Nephron progenitor cell (in vitro differentiated cells): ENCODE results near the gene IDE.

Source experiments
- DNase-seq: peaks from one replicate; pipeline ENCODE4 v3.0.0; 2021
- H3K27ac Mint-ChIP-seq: 2 replicates; pipeline ENCODE4 v1.8.0; 2021; ENCODE audit warnings: mild to moderate bottlenecking, moderate library complexity, mixed read lengths
- H3K27me3 Mint-ChIP-seq: 2 replicates; pipeline ENCODE4 v1.8.0; 2021; ENCODE audit warnings: mild to moderate bottlenecking, low read depth, mixed read lengths; ENCODE audit not compliant: poor library complexity
- H3K36me3 Mint-ChIP-seq: 2 replicates; pipeline ENCODE4 v1.8.0; 2021; ENCODE audit warnings: low read depth, mixed read lengths
- H3K4me1 Mint-ChIP-seq: 2 replicates; pipeline ENCODE4 v1.8.0; 2021; ENCODE audit warnings: mixed read lengths
- H3K4me3 Mint-ChIP-seq: 2 replicates; pipeline ENCODE4 v1.8.0; 2021; ENCODE audit warnings: mild to moderate bottlenecking, moderate library complexity, mixed read lengths
- H3K9me3 Mint-ChIP-seq: 2 replicates; pipeline ENCODE4 v1.8.0; 2021; ENCODE audit warnings: mild to moderate bottlenecking, moderate library complexity, mixed read lengths
- CTCF ChIP-seq: fragments of 200-600 bp; sonication (generic); IDR thresholded peaks from 2 replicates; pipeline ENCODE4 v1.5.0; 2021; ENCODE audit warnings: antibody characterized with exemption

IDE gene

GRCh38 chr10:92492748-92493240 lies 81.1 kb downstream of the IDE start:
- Mint-ChIP-seq H3K4me1 (no peaks in the 10 kb centered on the region), H3K27me3 (peaks cover 4% of the 10 kb centered on the region), H3K4me3 (no peak overlapping the region), H3K9me3 (no peaks in the 10 kb centered on the region), H3K36me3 (peaks cover 60% of the 10 kb centered on the region), H3K27ac (peak overlapping the region; percentile 4)
- no peak for TF ChIP-seq CTCF
- DNase-seq, result no peak

DNA sequence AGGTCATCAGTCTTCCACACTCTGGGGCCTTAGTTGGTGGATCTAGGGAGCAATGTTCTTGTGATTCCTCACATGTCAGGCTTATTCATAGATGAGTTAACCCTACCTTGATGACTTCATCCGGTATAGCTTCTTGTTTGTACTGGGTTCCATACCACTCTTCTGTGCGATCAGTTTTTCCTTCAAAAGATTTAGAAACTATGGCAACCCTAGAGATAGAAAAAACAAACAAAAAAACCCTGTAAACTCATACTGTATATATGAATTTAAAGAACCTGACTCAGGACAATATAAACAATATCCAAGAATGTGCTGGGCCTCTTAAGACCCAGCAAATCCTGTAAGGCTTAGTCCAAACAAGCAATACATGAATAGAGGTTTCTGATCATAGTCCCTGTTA lies 83.5 kb downstream of the IDE start:
- H3K4me1 Mint-ChIP-seq, result no peaks in the 10 kb centered on the region
- no peaks in the 10 kb centered on the region for H3K9me3 Mint-ChIP-seq
- H3K4me3 Mint-ChIP-seq, result no peak overlapping the region
- TF ChIP-seq CTCF, result no peak
- peaks cover 80% of the 10 kb centered on the region for H3K36me3 Mint-ChIP-seq
- no peak for DNase-seq
- H3K27me3 Mint-ChIP-seq, result peaks cover 5% of the 10 kb centered on the region
- peak overlapping the region; percentile 19 for H3K27ac Mint-ChIP-seq

DNA sequence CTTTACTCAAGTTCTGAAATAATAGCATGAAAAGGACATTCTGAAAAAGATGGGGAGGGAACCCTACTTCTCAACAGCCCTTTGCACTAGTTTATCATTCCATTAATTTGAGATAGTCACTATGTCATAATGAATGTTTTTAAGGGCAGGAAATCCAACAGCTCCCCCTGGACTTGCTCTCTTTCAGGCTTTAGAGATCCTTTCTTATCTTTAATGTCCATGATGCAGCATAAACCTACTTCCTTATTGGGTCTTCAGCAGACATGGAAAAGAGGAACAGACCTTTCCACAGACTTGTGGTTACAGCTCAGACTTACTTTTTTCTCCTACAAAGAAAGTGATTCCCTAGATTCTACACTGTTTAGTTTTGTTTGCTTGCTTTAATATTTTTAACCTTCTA lies 87.3 kb downstream of the IDE start:
- TF ChIP-seq CTCF, result no peak
- Mint-ChIP-seq H3K4me1 (no peaks in the 10 kb centered on the region), H3K27me3 (peaks cover 5% of the 10 kb centered on the region), H3K9me3 (no peaks in the 10 kb centered on the region), H3K4me3 (no peak overlapping the region), H3K36me3 (peaks cover 88% of the 10 kb centered on the region), H3K27ac (no peak overlapping the region)
- no peak for DNase-seq

- H3K9me3 Mint-ChIP-seq, result no peaks in the 10 kb centered on the region
- DNase-seq, result peak; percentile 3
- no peaks in the 10 kb centered on the region for H3K4me1 Mint-ChIP-seq
- H3K36me3 Mint-ChIP-seq, result peaks cover 72% of the 10 kb centered on the region
- H3K27me3 Mint-ChIP-seq, result peaks cover 11% of the 10 kb centered on the region
- H3K27ac Mint-ChIP-seq, result no peak overlapping the region
- no peak overlapping the region for H3K4me3 Mint-ChIP-seq
- no peak for TF ChIP-seq CTCF
Measured at GRCh38 chr10:92483539-92483938, 90.4 kb downstream of the IDE start.

- peaks cover 5% of the 10 kb centered on the region for H3K27me3 Mint-ChIP-seq
- H3K27ac Mint-ChIP-seq, result peak overlapping the region; percentile 44
- no peak for DNase-seq
- no peaks in the 10 kb centered on the region for H3K9me3 Mint-ChIP-seq
- TF ChIP-seq CTCF, result no peak
- H3K4me3 Mint-ChIP-seq, result no peak overlapping the region
- H3K36me3 Mint-ChIP-seq, result peaks cover 41% of the 10 kb centered on the region
- H3K4me1 Mint-ChIP-seq, result no peaks in the 10 kb centered on the region
Measured at GRCh38 chr10:92480413-92480812, 93.5 kb downstream of the IDE start.

DNA sequence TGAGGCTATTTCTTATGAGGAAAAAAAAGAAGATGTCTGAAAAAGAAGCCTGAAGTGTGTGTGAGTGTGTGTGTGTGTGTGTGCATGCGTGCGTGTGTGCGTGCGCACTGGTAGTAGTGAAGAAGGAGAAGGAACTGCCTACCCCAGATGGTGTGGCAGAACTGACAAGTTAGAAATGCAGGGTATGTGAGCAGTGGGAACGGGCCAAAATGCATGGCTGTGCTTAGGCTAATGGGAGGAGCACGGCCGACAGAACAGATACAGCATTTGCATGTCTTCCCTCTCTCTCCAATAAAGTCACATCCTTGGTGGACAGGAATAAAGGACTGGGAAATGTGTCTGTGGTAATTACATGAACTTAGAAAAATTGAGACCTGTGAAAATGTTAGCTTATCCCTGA lies 94.3 kb downstream of the IDE start:
- no peaks in the 10 kb centered on the region for H3K9me3 Mint-ChIP-seq
- no peak for DNase-seq

More for the DNA sequence above, 94.3 kb downstream of the IDE start:
- Mint-ChIP-seq H3K4me3 (no peak overlapping the region), H3K4me1 (no peaks in the 10 kb centered on the region), H3K27ac (peak overlapping the region; percentile 1), H3K36me3 (peaks cover 42% of the 10 kb centered on the region), H3K27me3 (peaks cover 5% of the 10 kb centered on the region)
- TF ChIP-seq CTCF, result no peak
